ENCODE results near the gene TSHZ2.
"Not testable (repeated sequence)": the region's sequence is repeated elsewhere in the genome, so short reads cannot be mapped to it uniquely, and the experiment has no call there.

The TSHZ2 gene

DNA sequence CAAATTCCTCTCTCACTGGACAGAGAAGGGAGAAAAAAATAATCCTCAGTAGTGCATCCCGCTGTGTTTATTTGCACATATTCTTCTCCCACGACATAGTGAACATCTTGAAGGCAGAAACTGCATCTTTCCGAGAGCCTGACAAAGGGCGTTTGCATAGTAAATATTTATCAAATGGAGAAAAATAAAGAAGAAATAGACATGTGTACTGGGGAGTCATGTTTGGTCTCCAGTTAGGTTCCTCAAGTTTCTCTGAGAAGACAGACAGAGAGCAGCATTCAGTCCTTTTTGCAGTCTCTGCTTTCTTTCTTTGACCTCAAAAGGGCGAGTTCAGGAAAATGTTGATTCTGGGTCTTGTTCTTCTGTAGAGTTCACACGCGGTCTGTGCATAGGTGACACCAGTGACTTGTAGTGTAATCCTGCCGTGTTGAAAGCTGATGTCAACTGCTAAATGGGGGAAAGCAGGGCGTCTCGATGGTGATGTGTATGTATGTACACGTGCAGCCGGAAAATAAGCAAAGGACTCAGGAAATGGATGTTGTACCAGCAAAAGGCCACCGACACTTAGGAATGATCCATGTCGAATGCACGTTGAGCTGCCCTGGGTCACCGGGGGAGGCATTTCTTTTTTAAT is 335.9 kb downstream of the TSHZ2 start:
- DNase-seq (ENCODE audit: low read depth in 2 of 2): no peak

DNA sequence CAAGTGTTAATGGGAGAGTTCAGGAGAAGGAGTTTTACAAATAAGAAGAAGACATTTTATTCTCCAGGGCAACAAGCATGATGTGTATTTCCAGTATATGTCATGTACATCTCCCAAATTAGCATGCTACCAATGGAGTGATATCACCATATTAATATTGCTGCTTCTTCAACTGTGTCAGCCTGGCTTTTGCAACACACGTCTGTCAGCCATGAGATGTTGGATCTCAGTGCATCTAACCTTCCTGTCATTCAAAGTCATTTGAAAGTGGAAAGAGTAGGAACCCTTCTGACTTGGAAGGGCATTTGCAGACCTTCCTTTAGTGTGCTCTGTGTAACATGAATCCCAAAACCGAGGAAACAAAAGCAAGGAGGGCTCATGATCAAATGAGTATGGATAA is 337.4 kb downstream of the TSHZ2 start:
- DNase-seq (ENCODE audit: low read depth in 2 of 2): no peak

DNA sequence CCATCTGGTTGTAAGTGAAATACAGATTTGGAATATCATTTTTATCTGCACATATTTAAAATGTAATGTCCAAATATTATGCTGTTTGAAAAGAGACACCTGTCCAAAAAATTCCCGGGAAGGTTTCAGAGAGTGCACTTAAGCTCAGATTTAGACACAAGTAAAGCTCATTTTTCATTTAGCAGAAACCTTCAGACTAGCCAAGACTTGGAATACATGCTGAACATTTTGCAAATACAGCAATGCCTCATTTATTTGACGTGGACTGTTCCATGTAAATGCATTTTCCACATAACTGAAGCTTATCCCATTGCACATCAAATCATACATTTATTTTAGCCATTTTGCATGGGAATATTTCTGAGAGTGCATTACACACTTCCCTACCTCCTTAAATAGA is 340.8 kb downstream of the TSHZ2 start:
- DNase-seq (ENCODE audit: low read depth in 2 of 2): no peak

DNA sequence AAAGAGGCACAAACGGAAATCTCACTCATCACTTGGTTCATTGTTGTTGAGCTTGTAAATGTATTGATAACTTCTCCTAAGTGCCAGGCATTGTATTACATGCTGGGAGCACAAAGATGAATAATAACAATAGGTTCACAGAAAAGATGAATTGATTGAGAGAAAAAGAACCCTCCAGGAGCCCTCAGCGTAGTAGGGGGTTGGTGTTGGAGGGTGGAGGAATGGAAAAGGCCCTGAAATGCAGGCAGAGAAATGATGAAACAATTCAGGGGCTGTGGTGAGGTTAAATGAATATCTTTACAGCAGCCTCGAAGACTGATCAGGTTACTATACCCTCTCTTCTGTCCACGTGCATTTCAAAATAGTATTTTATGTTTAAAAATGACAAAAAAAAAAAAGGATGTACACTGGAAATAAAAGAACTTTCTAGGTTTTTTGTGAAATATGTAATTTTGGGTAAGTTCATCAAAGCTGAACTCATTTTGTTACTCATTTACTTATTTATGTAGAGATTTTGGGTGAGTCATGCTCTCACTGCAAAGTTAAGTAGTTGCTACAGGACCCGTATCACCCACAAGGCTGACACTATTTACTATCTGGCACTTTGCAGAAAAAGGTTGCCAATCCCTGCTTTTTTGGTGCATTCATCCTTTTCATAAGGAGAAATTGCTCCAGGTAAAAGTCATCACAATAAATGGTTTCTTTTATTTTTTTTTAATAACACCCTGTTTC is 344.2 kb downstream of the TSHZ2 start:
- DNase-seq (ENCODE audit: low read depth in 2 of 2): no peak

DNA sequence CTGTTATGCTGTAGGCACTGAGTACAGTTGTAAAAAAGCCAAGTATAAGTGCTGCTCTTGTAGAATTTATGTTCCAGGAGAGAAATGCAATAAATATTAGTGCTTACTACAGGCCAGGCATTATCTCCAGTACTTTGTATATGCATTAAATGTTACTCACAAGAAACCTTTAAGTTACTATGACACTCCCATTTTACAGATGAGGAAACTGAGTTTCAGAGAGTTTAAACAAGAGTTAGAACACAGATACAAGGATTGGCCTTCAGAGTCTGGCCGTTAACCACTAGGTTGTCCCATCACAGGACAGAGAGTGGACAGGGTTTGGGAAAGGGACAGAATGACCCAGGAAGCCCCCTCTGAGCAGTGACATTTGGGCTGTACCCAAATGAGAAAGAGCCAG is 347.0 kb downstream of the TSHZ2 start:
- DNase-seq (ENCODE audit: low read depth in 2 of 2): no peak

DNA sequence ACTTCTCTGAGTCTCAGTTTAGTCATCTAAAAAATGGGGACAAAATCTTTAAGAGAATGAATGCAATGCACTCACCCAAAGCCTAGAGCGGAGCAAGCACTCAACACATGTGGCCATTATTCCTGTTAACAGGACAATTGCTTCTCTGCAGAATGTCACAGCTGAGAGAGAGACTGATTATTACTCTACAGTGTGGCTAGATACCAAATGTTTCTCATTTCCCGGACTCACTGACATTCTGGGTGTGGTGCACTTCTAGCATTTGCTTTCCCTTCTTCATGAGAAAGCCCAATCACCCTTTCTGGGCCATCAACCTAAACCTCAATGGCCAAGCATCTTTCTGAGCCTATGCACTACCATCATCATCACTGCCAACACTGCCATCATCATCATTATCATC is 347.6 kb downstream of the TSHZ2 start:
- DNase-seq (ENCODE audit: low read depth in 2 of 2): no peak

DNA sequence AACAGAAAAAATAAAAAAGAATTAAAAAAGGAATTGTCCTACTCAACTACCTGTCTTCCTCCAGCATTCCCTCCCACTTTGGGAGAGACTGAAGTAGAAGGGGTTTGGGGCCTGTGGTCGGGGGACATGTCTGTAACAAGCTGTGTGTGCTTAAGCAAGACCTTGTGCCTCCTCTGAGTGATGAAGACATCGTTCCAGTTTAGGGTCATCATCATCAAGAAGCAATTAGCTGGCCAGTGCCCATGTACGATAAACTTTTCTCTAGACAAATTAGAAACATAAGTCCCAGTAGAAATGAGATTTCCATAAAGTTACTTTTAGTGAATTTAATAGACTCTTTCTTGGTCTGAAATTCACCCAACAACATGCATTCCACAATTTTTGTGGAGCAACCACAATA is 348.5 kb downstream of the TSHZ2 start:
- DNase-seq (ENCODE audit: low read depth in 2 of 2): no peak

DNA sequence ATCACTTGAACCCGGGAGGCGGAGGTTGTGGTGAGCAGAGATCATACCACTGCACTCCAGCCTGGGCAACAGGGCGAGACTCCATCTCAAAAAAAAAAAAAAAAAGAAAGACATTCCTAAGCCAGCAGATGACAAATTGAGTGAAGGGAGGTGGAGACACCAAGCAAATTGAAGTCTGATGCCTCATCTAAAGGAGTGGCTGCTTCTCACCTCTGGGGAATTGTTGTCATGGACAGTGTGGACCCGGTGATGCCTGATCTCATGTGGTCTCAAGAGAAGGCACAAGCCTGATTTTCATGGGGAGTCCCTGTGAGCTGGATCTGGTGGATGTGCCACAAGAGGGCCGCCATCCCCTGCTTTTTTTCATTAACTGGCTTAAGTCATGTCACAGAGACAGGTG is 349.4 kb downstream of the TSHZ2 start:
- DNase-seq (ENCODE audit: low read depth in 2 of 2): no peak

DNA sequence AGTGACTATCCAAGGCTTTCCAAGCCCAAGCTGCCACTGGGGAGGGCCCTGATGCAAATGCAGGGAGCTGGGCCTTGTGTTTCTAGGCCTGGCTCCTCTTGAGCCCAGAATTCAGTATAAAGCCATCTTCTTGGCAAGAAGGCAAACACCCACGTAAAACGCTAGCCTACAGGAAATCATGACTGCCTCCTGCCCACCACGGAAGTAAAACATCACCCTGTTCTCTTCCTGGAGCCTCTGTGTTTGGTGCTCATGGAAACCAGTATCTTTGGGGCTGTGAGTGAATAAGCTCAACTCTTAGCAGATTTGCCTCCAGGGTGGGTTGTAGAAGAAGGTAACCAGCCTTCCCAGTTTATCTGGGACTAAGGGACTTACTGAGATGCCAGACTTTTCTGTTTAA is 350.5 kb downstream of the TSHZ2 start:
- DNase-seq (ENCODE audit: low read depth in 2 of 2): no peak

DNA sequence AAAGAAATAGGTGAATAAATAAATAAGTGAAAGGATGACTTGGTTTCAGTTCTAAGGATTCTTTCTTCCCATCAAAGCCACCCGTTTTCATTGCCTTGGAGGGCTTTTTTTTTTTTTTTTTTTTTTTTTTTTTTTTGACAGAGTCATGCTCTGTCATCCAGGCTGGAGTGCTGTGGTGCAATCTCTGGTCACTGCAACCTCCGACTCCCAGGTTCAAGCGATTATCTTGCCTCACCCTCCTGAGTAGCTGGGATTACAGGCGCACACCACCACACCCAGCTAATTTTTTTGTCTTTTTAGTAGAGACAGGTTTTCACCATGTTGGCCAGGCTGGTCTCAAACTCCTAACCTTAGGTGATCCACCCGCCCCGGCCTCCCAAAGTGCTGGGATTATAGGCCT is 351.3 kb downstream of the TSHZ2 start:
- DNase-seq (ENCODE audit: low read depth in 2 of 2): not testable (repeated sequence)

DNA sequence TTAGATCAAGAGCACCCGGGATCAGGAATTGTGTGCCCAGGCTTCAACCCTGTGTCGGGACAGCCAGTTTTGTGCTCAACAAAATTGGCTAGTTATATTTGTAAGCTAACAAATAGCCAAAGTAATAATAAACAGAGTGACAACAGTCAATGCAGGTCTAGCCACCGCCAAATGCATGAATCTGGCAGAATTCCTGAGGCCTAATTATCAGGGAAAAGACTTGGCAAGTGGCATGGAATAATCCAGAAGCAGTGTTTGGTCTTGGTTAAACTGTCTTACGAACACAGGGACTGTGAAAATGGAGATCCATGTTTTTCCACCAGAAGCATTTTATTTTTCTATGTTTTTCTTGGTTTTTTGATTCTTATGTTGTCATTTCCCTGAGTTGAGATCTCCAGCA is 352.7 kb downstream of the TSHZ2 start:
- no peak for DNase-seq (ENCODE audit: low read depth in 2 of 2)

DNA sequence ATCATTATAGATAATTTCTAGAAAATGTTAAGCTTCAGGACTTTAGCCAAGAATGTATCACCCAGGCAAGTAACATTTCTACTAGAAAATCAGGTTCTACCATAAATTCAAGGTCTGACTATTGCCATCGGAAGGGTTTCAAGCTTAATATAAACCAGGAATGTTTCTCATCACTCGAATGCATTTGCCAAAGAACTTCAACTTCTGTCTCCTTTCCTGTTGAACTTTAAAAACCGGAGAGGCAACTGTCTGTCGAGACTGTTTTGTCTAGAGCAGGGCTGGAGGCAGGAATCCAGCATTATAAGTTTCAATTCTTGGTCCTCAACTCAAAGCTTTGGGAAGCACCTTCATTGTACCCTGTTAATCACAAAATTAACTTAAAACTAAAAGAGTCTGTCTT is 356.8 kb downstream of the TSHZ2 start:
- DNase-seq (ENCODE audit: low read depth in 2 of 2): no peak

DNA sequence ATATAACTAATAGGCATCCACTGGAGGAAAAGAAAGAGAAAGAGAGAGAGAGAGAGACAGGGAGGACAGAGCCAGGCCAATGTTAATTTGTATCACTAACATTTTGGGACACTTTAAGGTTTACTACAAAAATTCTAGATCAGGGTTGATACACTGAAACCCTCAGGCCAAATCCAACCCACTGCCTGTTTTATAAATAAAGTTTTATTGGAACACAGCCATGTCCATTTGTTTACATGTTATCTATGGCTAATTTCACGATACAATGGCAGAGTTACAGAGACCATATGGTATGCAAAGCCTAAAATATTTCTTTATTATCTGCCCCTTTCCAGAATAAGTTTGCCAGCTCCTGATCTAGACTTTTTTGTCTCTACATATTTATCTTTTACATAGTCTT is 357.6 kb downstream of the TSHZ2 start:
- no peak for DNase-seq (ENCODE audit: low read depth in 2 of 2)

DNA sequence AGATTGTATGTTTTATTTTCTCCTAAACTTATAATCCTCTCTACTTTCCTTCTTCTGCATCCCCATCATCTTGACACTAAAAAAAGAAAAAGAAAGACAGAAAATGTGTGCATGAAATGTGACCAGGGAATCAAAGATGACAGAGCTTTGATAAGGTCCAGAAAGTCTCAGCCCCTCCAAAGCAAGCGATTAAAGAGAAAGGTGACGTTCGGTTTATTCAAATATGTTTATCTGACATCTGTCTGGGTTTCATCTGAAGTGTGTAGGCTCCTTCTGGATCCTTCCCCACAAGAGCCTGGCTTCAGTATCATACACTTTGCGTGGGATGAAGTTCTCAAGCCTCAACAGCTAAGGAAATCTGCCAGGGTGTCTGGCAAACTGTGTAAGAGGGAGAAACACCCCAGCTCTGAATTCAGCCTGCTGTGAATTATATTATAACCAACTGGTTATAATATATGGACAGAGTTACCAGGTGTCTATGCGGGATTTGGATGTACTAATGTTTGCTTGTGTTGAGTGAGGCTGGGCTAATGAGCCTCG is 358.5 kb downstream of the TSHZ2 start:
- DNase-seq (ENCODE audit: low read depth in 2 of 2): no peak

DNA sequence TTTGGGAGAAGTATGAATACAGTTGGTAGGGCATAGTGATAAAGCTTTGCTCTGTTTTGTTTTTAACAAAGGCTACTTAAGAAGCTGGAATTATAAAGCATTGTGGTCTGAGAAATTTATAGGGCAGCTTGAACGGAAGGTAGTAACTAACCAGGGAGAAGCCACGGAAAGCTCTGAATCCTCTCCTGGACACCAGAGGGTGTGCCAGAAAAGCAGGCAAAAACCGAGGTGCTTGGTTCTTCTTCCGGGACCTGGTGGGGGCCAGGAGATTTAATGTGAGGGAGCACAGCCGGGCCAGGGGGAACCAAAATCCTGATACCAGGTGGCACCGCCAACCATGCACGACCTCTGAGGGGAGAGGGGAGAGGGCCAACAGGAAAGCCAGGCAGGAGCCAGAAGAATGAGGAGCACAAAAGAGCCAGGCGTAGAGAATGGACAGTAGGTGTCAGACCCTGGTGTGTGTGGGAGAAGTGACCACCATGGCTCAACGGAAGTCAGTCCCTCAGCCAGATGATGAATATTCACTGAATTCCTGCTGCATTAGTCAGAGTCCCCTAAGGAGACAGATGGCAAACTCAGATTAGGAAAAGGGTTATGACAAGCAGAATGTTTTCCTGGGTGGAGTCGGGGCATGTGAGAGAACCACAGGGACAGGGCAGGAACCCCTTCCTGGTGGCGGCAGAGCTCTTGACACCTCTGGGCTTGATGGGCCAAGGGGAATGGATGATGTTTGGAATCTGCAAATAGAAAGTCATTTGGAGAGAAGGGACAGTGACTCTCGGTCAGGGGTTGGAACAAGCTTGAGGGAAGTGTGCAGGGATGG is 359.2 kb downstream of the TSHZ2 start:
- DNase-seq (ENCODE audit: low read depth in 2 of 2): no peak

DNA sequence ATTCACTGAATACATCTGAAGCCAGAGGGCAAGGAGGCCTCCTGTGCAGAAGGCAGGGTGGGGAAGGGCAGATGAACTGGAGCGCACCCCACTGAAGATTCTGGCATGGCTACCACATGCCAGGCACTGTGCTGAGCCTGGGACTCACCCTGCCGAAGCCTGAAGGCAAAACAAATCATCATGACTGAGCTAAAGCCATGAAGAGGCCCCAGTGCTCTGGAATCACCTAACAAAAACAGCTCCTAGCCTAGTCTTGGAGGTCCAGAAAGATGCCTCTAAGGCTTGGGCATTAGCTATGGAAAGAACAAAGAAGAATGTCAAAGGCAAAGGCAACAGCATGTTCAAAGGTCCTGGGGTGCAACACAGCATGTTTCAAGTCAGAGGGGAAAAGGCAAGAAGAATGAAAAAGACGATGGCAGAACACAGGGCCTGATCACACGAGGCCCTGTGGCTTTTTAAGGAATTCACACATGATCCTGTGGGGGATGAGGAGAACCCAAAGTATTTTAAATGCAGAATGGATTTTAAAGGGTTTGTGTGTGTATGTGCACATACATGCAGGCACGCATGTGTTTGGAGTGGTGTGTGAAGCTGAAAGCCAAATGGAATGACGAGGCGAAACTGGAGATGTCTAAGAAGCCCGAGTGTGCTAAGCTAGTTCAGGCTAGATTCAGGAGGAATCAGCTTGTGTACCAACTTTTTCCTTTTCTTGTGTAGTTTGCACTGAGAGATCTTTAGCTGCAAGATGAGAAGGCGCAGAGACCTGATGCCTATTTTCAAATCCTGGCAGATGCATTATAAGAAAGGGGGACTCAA is 360.1 kb downstream of the TSHZ2 start:
- no peak for DNase-seq (ENCODE audit: low read depth in 2 of 2)

DNA sequence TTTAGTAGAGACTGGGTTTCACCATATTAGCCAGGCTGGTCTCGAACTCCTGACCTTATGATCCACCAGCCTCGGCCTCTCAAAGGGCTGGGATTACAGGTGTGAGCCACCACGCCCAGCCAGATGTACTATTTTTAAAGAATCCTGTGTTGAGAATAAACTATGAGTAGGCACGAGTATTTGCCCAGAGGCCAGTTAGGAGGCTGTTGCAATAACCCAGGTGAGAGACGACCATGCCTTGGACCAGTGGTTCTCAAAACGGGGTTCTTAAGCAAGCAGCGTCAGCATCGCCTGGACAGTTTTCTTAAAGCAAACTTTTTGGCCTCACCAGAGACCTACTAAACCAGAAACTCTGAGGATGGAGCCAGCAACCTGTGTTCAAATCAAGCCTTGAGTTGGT is 362.7 kb downstream of the TSHZ2 start:
- DNase-seq (ENCODE audit: low read depth in 2 of 2): no peak

DNA sequence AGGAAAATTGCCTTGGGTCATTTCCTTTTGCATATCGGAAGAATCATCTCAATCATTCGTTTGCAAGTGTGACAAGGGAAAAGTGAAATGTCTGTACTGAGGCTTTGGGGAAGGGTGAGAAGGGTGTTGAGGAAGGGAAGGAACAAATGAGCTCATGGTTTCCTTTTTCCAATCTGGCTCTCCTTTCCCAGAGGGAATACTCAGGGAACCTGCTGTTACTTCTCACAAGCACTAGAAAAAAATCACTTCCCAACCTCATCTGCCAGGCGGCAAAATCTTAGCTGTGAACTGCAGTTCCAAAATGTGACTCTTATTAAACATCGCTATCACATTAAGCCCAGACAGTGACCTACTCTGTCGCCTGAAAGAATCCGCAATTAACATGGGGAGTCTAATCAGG is 363.4 kb downstream of the TSHZ2 start:
- no peak for DNase-seq (ENCODE audit: low read depth in 2 of 2)

DNA sequence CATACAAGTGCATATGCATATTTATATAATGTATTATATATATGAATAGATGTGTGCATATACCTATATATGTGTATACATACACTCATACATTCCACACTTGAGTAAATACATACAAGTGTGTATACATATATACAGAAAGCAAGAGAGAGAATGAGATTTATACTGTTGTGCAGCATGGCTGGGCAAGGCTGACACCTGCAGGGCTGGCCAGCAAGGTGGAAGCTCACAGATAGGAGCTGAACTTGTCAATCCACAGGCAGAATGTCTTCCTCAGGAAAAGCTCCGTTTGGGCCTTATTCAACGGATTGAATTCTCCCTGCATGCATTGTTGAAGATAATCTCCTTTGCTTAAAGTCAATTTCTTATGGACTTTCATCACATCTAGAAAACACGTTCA is 364.7 kb downstream of the TSHZ2 start:
- no peak for DNase-seq (ENCODE audit: low read depth in 2 of 2)

DNA sequence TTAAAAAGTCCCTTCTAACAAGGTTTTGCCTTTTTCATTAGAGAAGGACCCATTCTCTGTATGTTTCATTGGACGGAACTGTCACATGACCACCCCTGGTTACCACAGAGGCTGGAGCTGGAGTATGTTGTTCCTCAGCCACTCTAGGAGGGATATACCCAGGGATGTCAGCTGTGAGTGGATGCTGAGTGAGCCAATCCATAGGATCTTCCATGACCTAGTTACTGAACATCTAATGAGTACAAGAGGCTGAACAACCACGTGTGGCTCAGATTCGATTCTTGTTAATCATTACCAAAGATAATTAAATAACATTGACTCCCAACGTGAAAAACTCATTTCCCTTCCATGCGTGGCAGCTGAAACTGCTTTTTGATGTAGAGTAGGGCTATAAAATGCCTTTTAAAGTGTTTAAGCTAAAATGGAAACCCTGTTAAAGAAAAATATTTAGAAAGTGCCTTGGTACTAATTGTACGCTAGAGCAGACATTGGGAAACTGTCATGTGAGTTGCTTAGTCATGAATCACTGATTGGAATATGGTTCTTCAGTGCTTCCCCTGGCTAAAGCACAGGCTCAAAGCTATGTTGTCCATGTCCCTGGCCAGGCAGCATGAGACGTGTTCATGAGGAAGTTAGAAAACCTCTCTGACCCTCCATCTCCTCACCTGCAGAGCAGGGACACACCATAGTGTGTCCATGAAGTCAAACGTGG is 365.4 kb downstream of the TSHZ2 start:
- no peak for DNase-seq (ENCODE audit: low read depth in 2 of 2)

DNA sequence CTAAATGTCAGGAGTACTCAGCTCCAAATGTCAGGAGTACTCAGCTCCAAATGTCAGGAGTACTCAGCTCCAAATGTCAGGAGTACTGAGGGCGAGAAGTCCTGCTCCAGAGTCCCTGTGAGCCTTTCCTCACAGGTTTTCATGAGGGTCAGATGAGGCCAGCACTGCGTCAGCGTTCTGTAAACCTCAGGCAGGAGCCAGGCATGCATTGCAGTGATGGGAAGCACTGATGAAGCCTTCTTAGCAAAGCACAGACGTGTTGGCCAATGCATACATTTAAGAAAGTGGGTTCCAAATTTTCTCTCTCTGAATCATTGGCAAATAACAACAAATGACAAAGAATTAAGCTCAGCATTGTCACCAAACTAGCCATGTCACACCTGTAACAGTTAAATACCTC is 366.6 kb downstream of the TSHZ2 start:
- no peak for DNase-seq (ENCODE audit: low read depth in 2 of 2)
